Mucosa of rectum (tissue), 2 donors: ENCODE data around the gene TMEM119.

Source experiments
- H3K27ac ChIP-seq, 2 donors: one replicate each; pipeline ENCODE4 v1.7.0; 2013; ENCODE audit warnings: inconsistent platforms in 2 of 2, low read depth in 2 of 2, low read length in 2 of 2
- H3K27me3 ChIP-seq, 2 donors: one replicate each; pipeline ENCODE4 v1.7.0; 2013; ENCODE audit warnings: low read length in 2 of 2; ENCODE audit not compliant: control insufficient read depth in 2 of 2, insufficient read depth in 2 of 2
- H3K36me3 ChIP-seq, 2 donors: one replicate each; pipeline ENCODE4 v1.7.0; 2013; ENCODE audit warnings: low read length in 2 of 2; ENCODE audit not compliant: control insufficient read depth in 2 of 2, insufficient read depth in 2 of 2
- H3K4me1 ChIP-seq, 2 donors: one replicate each; pipeline ENCODE4 v1.7.0; 2013; ENCODE audit warnings: low read length in 2 of 2, mild to moderate bottlenecking in 1 of 2; ENCODE audit not compliant: control insufficient read depth in 2 of 2, insufficient read depth in 2 of 2
- H3K4me3 ChIP-seq, 2 donors: one replicate each; pipeline ENCODE4 v1.7.0; 2013; ENCODE audit warnings: low read length in 2 of 2
- H3K9ac ChIP-seq, 2 donors: one replicate each; pipeline ENCODE4 v1.7.0; 2013; ENCODE audit warnings: low read length in 2 of 2, low read depth in 1 of 2, mild to moderate bottlenecking in 1 of 2
- H3K9me3 ChIP-seq, 2 donors: one replicate each; pipeline ENCODE4 v1.7.0; 2013; ENCODE audit warnings: low read length in 2 of 2; ENCODE audit not compliant: control insufficient read depth in 2 of 2
- donor health status: healthy.
- donor health status: Normal muscosa, but diverticular disease.

Gene TMEM119

GRCh38 chr12:108641446-108642268 is 43.8 kb upstream of the TMEM119 start:
- H3K4me1 ChIP-seq, result peaks cover 6% of the 10 kb centered on the region in 2 donors
- no peaks in the 10 kb centered on the region for H3K27me3 ChIP-seq
- no peak overlapping the region for H3K9ac ChIP-seq
- H3K27ac ChIP-seq, result peak overlapping the region; percentile 26 to 27
- H3K9me3 ChIP-seq, result no peaks in the 10 kb centered on the region
- peaks cover 9 to 17% of the 10 kb centered on the region in 2 donors for H3K36me3 ChIP-seq
- no peak overlapping the region for H3K4me3 ChIP-seq

GRCh38 chr12:108640802-108641445 is 43.0 kb upstream of the TMEM119 start:
- Histone ChIP-seq H3K4me1 (peaks cover 9 to 12% of the 10 kb centered on the region in 2 donors), H3K9ac (no peak overlapping the region), H3K36me3 (peaks cover 6 to 11% of the 10 kb centered on the region in 2 donors), H3K27me3 (no peaks in the 10 kb centered on the region), H3K4me3 (no peak overlapping the region), H3K9me3 (no peaks in the 10 kb centered on the region), H3K27ac (peak overlapping the region in 1 of 2 donors; percentile 27)

GRCh38 chr12:108638997-108639822 is 41.3 kb upstream of the TMEM119 start:
- peak overlapping the region in 1 of 2 donors; percentile 44 for H3K27ac ChIP-seq
- H3K9ac ChIP-seq, result no peak overlapping the region
- H3K27me3 ChIP-seq, result no peaks in the 10 kb centered on the region
- no peak overlapping the region for H3K4me3 ChIP-seq
- peaks cover 13 to 17% of the 10 kb centered on the region in 2 donors for H3K4me1 ChIP-seq
- no peaks in the 10 kb centered on the region for H3K36me3 ChIP-seq
- no peaks in the 10 kb centered on the region for H3K9me3 ChIP-seq

- Histone ChIP-seq H3K4me1 (peaks cover 15 to 17% of the 10 kb centered on the region in 2 donors), H3K9ac (peak overlapping the region in 1 of 2 donors; percentile 1), H3K9me3 (no peaks in the 10 kb centered on the region), H3K36me3 (no peaks in the 10 kb centered on the region), H3K27me3 (no peaks in the 10 kb centered on the region), H3K27ac (peak overlapping the region; percentile 44 to 47), H3K4me3 (no peak overlapping the region)
Measured at GRCh38 chr12:108638141-108638827, 40.4 kb upstream of the TMEM119 start.

GRCh38 chr12:108637222-108637971 is 39.5 kb upstream of the TMEM119 start:
- Histone ChIP-seq H3K4me3 (no peak overlapping the region), H3K27ac (peak overlapping the region; percentile 26 to 35), H3K27me3 (no peaks in the 10 kb centered on the region), H3K9me3 (no peaks in the 10 kb centered on the region), H3K9ac (no peak overlapping the region), H3K36me3 (no peaks in the 10 kb centered on the region), H3K4me1 (peaks cover 15 to 17% of the 10 kb centered on the region in 2 donors)

- Histone ChIP-seq H3K36me3 (no peaks in the 10 kb centered on the region), H3K4me3 (peak overlapping the region in 1 of 2 donors; percentile 39), H3K27ac (peak overlapping the region; percentile 54 to 85)
Measured at GRCh38 chr12:108635997-108636808, 38.3 kb upstream of the TMEM119 start.

GRCh38 chr12:108635201-108635996 is 37.5 kb upstream of the TMEM119 start:
- peak overlapping the region in 1 of 2 donors; percentile 39 for H3K4me3 ChIP-seq
- peak overlapping the region; percentile 78 to 85 for H3K27ac ChIP-seq
- no peaks in the 10 kb centered on the region for H3K27me3 ChIP-seq
- peaks cover 18 to 26% of the 10 kb centered on the region in 2 donors for H3K4me1 ChIP-seq
- no peaks in the 10 kb centered on the region for H3K9me3 ChIP-seq
- H3K36me3 ChIP-seq, result no peaks in the 10 kb centered on the region
- peak overlapping the region; percentile 22 to 34 for H3K9ac ChIP-seq

More at GRCh38 chr12:108635997-108636808, 38.3 kb upstream of the TMEM119 start:
- Histone ChIP-seq H3K9ac (peak overlapping the region; percentile 22 to 33), H3K4me1 (peaks cover 17 to 20% of the 10 kb centered on the region in 2 donors), H3K9me3 (no peaks in the 10 kb centered on the region), H3K27me3 (no peaks in the 10 kb centered on the region)

GRCh38 chr12:108634341-108634751 is 36.5 kb upstream of the TMEM119 start:
- Histone ChIP-seq H3K27me3 (no peaks in the 10 kb centered on the region), H3K4me3 (peak overlapping the region in 1 of 2 donors; percentile 49), H3K27ac (peak overlapping the region; percentile 78 to 85), H3K9me3 (no peaks in the 10 kb centered on the region), H3K4me1 (peaks cover 20 to 29% of the 10 kb centered on the region in 2 donors), H3K9ac (peak overlapping the region in 1 of 2 donors; percentile 41), H3K36me3 (no peaks in the 10 kb centered on the region)
